MM.1S (cell line): ENCODE measurements around the gene CD8B.

ENCODE experiments used
- DNase-seq: peaks from one replicate; pipeline ENCODE4 v3.0.0-alpha.2; 2015
- H2AFZ ChIP-seq: fragments of 300-600 bp; sonication (generic); 2 replicates; pipeline ENCODE4 v1.6.0; 2016; ENCODE audit warnings: antibody characterized with exemption, low read length
- H3F3A ChIP-seq: fragments of 300-600 bp; sonication (generic); 2 replicates; pipeline ENCODE4 v1.6.1; 2016; ENCODE audit warnings: mild to moderate bottlenecking, antibody characterized with exemption, low read length, moderate library complexity, mixed read lengths; ENCODE audit not compliant: insufficient read depth
- H3K27ac ChIP-seq: fragments of 300-600 bp; sonication (generic); 2 replicates; pipeline ENCODE4 v1.5.1; 2016; ENCODE audit warnings: mild to moderate bottlenecking, low read length
- H3K27me3 ChIP-seq: fragments of 300-600 bp; sonication (generic); replicated peaks from 2 replicates; pipeline ENCODE4 v1.6.0; 2016; ENCODE audit warnings: low read length; ENCODE audit not compliant: insufficient read depth
- H3K36me3 ChIP-seq: fragments of 300-600 bp; sonication (generic); replicated peaks from 2 replicates; pipeline ENCODE4 v1.6.1; 2016; ENCODE audit warnings: mild to moderate bottlenecking, low read length, mixed read lengths; ENCODE audit not compliant: insufficient read depth
- H3K4me1 ChIP-seq: fragments of 300-600 bp; sonication (generic); 2 replicates; pipeline ENCODE4 v1.6.1; 2016; ENCODE audit warnings: low read length, mixed read lengths
- H3K4me2 ChIP-seq: fragments of 300-600 bp; sonication (generic); 2 replicates; pipeline ENCODE4 v1.6.0; 2016; ENCODE audit warnings: low read depth, low read length
- H3K4me3 ChIP-seq: fragments of 300-600 bp; sonication (generic); 2 replicates; pipeline ENCODE4 v1.5.1; 2016; ENCODE audit warnings: low read length, mixed read lengths
- H3K79me2 ChIP-seq: fragments of 300-600 bp; sonication (generic); 2 replicates; pipeline ENCODE4 v1.6.1; 2016; ENCODE audit warnings: mixed run types, low read length, mixed read lengths
- H3K9ac ChIP-seq: fragments of 300-600 bp; sonication (generic); 2 replicates; pipeline ENCODE4 v1.6.1; 2016; ENCODE audit warnings: low read length, mixed read lengths
- H3K9me2 ChIP-seq: fragments of 300-600 bp; sonication (generic); replicated peaks from 2 replicates; pipeline ENCODE4 v1.6.1; 2016; ENCODE audit warnings: mild to moderate bottlenecking, low read length, mixed read lengths; ENCODE audit not compliant: insufficient read depth
- H3K9me3 ChIP-seq: fragments of 300-600 bp; sonication (generic); replicated peaks from 2 replicates; pipeline ENCODE4 v1.6.1; 2016; ENCODE audit warnings: mild to moderate bottlenecking, low read length, mixed read lengths; ENCODE audit not compliant: insufficient read depth
- H4K20me1 ChIP-seq: fragments of 300-600 bp; sonication (generic); 2 replicates; pipeline ENCODE4 v1.6.1; 2016; ENCODE audit warnings: mild to moderate bottlenecking, low read length, moderate library complexity, mixed read lengths; ENCODE audit not compliant: insufficient read depth
- CTCF ChIP-seq: fragments of 300-600 bp; sonication (generic); IDR thresholded peaks from 2 replicates; pipeline ENCODE4 v1.5.1; 2016; ENCODE audit warnings: antibody characterized with exemption, low read length, mixed read lengths
- EZH2 ChIP-seq: fragments of 300-600 bp; sonication (generic); optimal IDR thresholded peaks from 2 replicates; pipeline ENCODE3; 2017; ENCODE audit warnings: low read depth, mild to moderate bottlenecking, antibody characterized with exemption, low read length, mixed read lengths
- EZH2phosphoT487 ChIP-seq: fragments of 300-600 bp; sonication (generic); IDR thresholded peaks from 2 replicates; pipeline ENCODE4 v1.6.1; 2018; ENCODE audit warnings: antibody characterized with exemption, low read length

Gene CD8B

DNA sequence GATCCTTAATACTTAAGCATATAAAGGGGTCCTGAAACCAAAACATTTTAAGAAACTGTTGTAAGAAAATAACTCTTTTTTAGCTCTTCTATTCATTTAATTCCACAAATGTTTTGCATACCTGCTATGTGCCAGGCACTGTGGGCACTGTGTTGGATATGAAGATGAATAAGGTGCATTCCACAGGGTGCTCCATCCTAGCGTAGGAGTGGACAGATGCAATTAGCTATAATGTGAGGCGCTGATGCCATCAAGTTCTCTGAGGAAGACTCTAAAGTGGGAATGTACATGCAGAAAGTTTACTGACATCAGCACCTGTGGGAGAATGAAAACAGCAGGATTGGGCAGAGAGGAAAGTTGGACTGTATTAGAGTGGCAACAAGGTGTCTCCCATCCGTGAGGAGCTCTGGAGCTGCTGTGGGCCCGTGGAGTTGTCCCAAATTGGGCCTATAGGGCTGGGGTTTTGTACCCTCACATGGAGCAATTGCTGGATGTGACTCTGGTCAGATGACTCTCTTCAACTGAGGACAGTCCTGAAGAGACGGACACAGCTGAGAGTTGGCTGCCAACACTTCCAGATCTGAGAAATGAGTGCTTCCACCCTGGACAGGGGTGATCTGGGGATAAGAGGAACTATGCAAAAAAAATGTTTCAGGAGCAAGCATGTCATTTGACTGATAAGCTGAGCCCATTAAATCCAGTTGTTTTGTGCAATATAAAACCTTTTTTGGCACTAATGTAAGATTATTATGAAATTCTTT, 93.3 kb downstream of the CD8B start:
- DNase-seq, result no peak
- H3K36me3 ChIP-seq, result no peaks in the 10 kb centered on the region; the same call in 1 of the 2 replicates
- H3K9me2 ChIP-seq, result no peaks in the 10 kb centered on the region
- no peaks in the 10 kb centered on the region for H4K20me1 ChIP-seq
- H3K9me3 ChIP-seq, result no peaks in the 10 kb centered on the region
- no peak overlapping the region for H3K4me2 ChIP-seq
- no peak overlapping the region for H3K9ac ChIP-seq
- H3F3A ChIP-seq, result no peaks in the 10 kb centered on the region
- H3K4me1 ChIP-seq, result no peaks in the 10 kb centered on the region
- H3K4me3 ChIP-seq, result no peak overlapping the region
- peaks cover 12% of the 10 kb centered on the region for H3K79me2 ChIP-seq
- H3K27me3 ChIP-seq, result no peaks in the 10 kb centered on the region
- no peak overlapping the region for H2AFZ ChIP-seq
- no peak overlapping the region for H3K27ac ChIP-seq
- no peak for TF ChIP-seq EZH2
- TF ChIP-seq CTCF, result no peak
- no peak for TF ChIP-seq EZH2phosphoT487
